ENCODE measurements around the gene GRIA4. TPM values are rescaled to one million over a fixed set of nuclear protein-coding genes. Genes with fewer than 3 reads are reported as not detected.
"Not testable (repeated sequence)": the region's sequence is repeated elsewhere in the genome, so short reads cannot be mapped to it uniquely, and the experiment has no call there.

Gene GRIA4
- total and polyA plus RNA-seq, 2 donors (not counting 1 experiment from before 2014, with no cell fraction given), result not detected

GRCh38 chr11:105878510-105878909, 268.6 kb downstream of the GRIA4 start:
- no peaks in the 10 kb centered on the region for H3K27me3 ChIP-seq (replicated peaks in 1 of 4; ENCODE audit: control extremely low read depth in 1 of 4, control insufficient read depth in 3 of 4, insufficient read depth in 4 of 4, low read length in 3 of 4)
- WGBS (ENCODE audit: insufficient coverage), result 85% methylated on average over 3 of the region's 3 CpGs

DNA sequence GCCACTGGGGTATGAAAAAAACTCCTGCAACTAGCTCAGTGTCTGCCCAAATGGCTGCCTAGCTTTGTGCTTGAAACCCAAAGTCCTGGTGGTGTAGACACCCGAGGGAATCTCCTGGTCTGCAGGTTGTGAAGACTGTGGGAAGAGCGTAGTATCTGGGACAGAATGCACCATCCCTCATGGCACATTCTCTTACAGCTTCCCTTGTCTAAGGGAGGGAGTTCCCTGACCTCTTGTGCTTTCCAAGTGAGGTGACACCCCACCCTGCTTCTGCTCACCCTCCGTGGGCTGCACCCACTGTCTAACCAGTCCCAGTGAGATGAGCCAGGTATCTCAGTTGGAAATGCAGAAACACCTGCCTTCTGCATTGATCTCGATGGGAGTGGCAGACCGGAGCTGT, 269.1 kb downstream of the GRIA4 start:
- H3K27me3 ChIP-seq (replicated peaks in 1 of 4; ENCODE audit: control extremely low read depth in 1 of 4, control insufficient read depth in 3 of 4, insufficient read depth in 4 of 4, low read length in 3 of 4); ATAC-seq (ENCODE audit: low read depth); H3K4me1 Mint-ChIP-seq; H3K4me1 ChIP-seq (ENCODE audit: control insufficient read depth in 2 of 2, insufficient read depth in 2 of 2, low read length in 2 of 2); H3K4me3 Mint-ChIP-seq; H3K27ac ChIP-seq (ENCODE audit: low read length in 2 of 2); POLR2A ChIA-PET; H4K20me1 ChIP-seq (ENCODE audit: control insufficient read depth, insufficient read depth, low read length, poor library complexity, severe bottlenecking); H3K4me2 ChIP-seq (replicated peaks; ENCODE audit: low read depth, low read length, poor library complexity, severe bottlenecking); H3K9me3 ChIP-seq (ENCODE audit: control extremely low read depth in 1 of 3, control insufficient read depth in 2 of 3, insufficient read depth in 1 of 3, low read length in 2 of 3); H3K4me3 ChIP-seq (ENCODE audit: control extremely low read depth in 1 of 5, extremely low read depth in 1 of 5, insufficient read depth in 1 of 5, low read depth in 2 of 5, low read length in 4 of 5); intact Hi-C loops (cut with micrococcal nuclease); DNase-seq; H3K27ac Mint-ChIP-seq; H3K9me3 Mint-ChIP-seq (ENCODE audit: insufficient read depth); H3K36me3 ChIP-seq (replicated peaks in 1 of 2; ENCODE audit: control extremely low read depth in 1 of 2, control insufficient read depth in 1 of 2, extremely low read depth in 1 of 2, insufficient read depth in 2 of 2, low read length in 1 of 2); H3K27me3 Mint-ChIP-seq; H2AFZ ChIP-seq (ENCODE audit: insufficient read depth, low read depth, low read length, poor library complexity, severe bottlenecking); H3K9ac ChIP-seq (ENCODE audit: low read length); H3K79me2 ChIP-seq (ENCODE audit: control insufficient read depth, insufficient read depth, low read length): not testable (repeated sequence)
- CTCF ChIA-PET, result interaction anchor here (0.9 kb wide), 1 partner anchor 17 kb away, joined by 3 read pairs; no protein-coding TSS in a partner anchor
- WGBS (ENCODE audit: insufficient coverage), result 65% methylated on average over 2 of the region's 5 CpGs

More at GRCh38 chr11:105878510-105878909, 268.6 kb downstream of the GRIA4 start:
- no peak for DNase-seq
- TF ChIP-seq CTCF (IDR thresholded peaks at IDR 0.05) (no peak), EZH2 (IDR thresholded peaks at IDR 0.05; ENCODE audit: borderline replicate concordance, insufficient read depth, low read depth, low read length, poor library complexity, severe bottlenecking) (no peak)
- Mint-ChIP-seq H3K4me1 (no peaks in the 10 kb centered on the region), H3K4me3 (no peak overlapping the region), H3K27ac (no peak overlapping the region), H3K9me3 (ENCODE audit: insufficient read depth) (peaks cover 3% of the 10 kb centered on the region), H3K27me3 (no peaks in the 10 kb centered on the region)
- Histone ChIP-seq H3K36me3 (replicated peaks in 1 of 2; ENCODE audit: control extremely low read depth in 1 of 2, control insufficient read depth in 1 of 2, extremely low read depth in 1 of 2, insufficient read depth in 2 of 2, low read length in 1 of 2) (no peaks in the 10 kb centered on the region), H3K4me1 (ENCODE audit: control insufficient read depth in 2 of 2, insufficient read depth in 2 of 2, low read length in 2 of 2) (no peaks in the 10 kb centered on the region), H4K20me1 (ENCODE audit: control insufficient read depth, insufficient read depth, low read length, poor library complexity, severe bottlenecking) (no peaks in the 10 kb centered on the region), H3K9ac (ENCODE audit: low read length) (no peak overlapping the region), H2AFZ (ENCODE audit: insufficient read depth, low read depth, low read length, poor library complexity, severe bottlenecking) (no peak overlapping the region), H3K79me2 (ENCODE audit: control insufficient read depth, insufficient read depth, low read length) (no peaks in the 10 kb centered on the region), H3K4me2 (replicated peaks; ENCODE audit: low read depth, low read length, poor library complexity, severe bottlenecking) (no peak overlapping the region), H3K9me3 (ENCODE audit: control extremely low read depth in 1 of 3, control insufficient read depth in 2 of 3, insufficient read depth in 1 of 3, low read length in 2 of 3) (no peaks in the 10 kb centered on the region), H3K27ac (ENCODE audit: low read length in 2 of 2) (no peak overlapping the region), H3K4me3 (ENCODE audit: control extremely low read depth in 1 of 5, extremely low read depth in 1 of 5, insufficient read depth in 1 of 5, low read depth in 2 of 5, low read length in 4 of 5) (no peak overlapping the region)
- intact Hi-C loops (cut with micrococcal nuclease), result no loop called here
- POLR2A ChIA-PET, result no interaction called here
- no peak for ATAC-seq (ENCODE audit: low read depth)
- CTCF ChIA-PET, result interaction anchor here (0.9 kb wide), 1 partner anchor 17 kb away, joined by 3 read pairs; no protein-coding TSS in a partner anchor

Measured in B cell (primary cell).